Tibial nerve (tissue), 4 donors: ENCODE measurements around the gene P3H3. TPM values are rescaled to one million over a fixed set of nuclear protein-coding genes. Genes with fewer than 3 reads are reported as not detected.

Source experiments
- DNase-seq, 2 donors: peaks; one replicate each; pipeline ENCODE4 v3.0.0-alpha.2; 2019; ENCODE audit warnings: low spot score in 2 of 2
- H3K27ac ChIP-seq, 4 donors: fragments of 200-600 bp; sonication (generic) in 3 of 4; one replicate each; pipeline ENCODE4 v1.5.1; 2017 to 2019; ENCODE audit warnings: mild to moderate bottlenecking in 1 of 4
- H3K27me3 ChIP-seq, 2 donors: fragments of 200-600 bp; sonication (generic) in 1 of 2; one replicate each; pipeline versions ENCODE4 v1.5.1 to v1.6.0; 2017 to 2019
- H3K36me3 ChIP-seq, 3 donors: fragments of 200-600 bp; sonication (generic); one replicate each; pipeline ENCODE4 v1.5.1; 2018 to 2019
- H3K4me1 ChIP-seq, 4 donors: fragments of 200-600 bp; sonication (generic) in 3 of 4; one replicate each; pipeline ENCODE4 v1.5.1; 2017 to 2019
- H3K4me3 ChIP-seq, 4 donors: fragments of 200-600 bp; sonication (generic) in 3 of 4; one replicate each; pipeline ENCODE4 v1.5.1; 2017 to 2019; ENCODE audit warnings: mild to moderate bottlenecking in 1 of 4, moderate library complexity in 1 of 4
- H3K9me3 ChIP-seq, 4 donors: fragments of 200-600 bp; sonication (generic) in 3 of 4; one replicate each; pipeline ENCODE4 v1.5.1; 2017 to 2019
- CTCF ChIP-seq, 5 experiments: fragments of 200-600 bp in 3 of 5; fragments of 450-650 bp in 2 of 5; sonication (generic) in 3 of 5; IDR thresholded peaks; one replicate each; pipeline ENCODE4 v1.5.1; 2016 to 2019; ENCODE audit warnings: antibody characterized with exemption in 5 of 5, mild to moderate bottlenecking in 3 of 5, moderate library complexity in 2 of 5
- EP300 ChIP-seq, 2 donors: sonication (generic); formaldehyde crosslinking; IDR thresholded peaks; one replicate each; pipeline ENCODE4 v1.6.1; 2017; ENCODE audit warnings: antibody characterized with exemption in 2 of 2, mild to moderate bottlenecking in 1 of 2
- POLR2A ChIP-seq, 2 donors: fragments of 450-650 bp; IDR thresholded peaks; one replicate each; pipeline ENCODE4 v1.6.1; 2017; ENCODE audit warnings: antibody characterized with exemption in 2 of 2, mild to moderate bottlenecking in 2 of 2, moderate library complexity in 2 of 2
- WGBS, 2 donors: methylation state at CpG; one replicate each; pipeline ENCODE4 v1.1.5; 2018; 5-methylcytosine and 5-hydroxymethylcytosine counted together
- total RNA-seq, 4 donors: library from RNA; depleted of rRNA; stranded (reverse); fragments of >200 nt; gene quantifications; one replicate each; pipeline ENCODE4 v1.1.0, GENCODE V29; 2016

The P3H3 gene
- total RNA-seq, 4 donors from 2014 or later, result 14.6 to 45.8 (median 36.4) TPM

GRCh38 chr12:6782119-6782518, 46.1 kb upstream of the P3H3 start:
- no peak for DNase-seq
- Histone ChIP-seq H3K27me3 (no peaks in the 10 kb centered on the region), H3K4me3 (no peak overlapping the region), H3K36me3 (no peaks in the 10 kb centered on the region), H3K4me1 (peaks cover 0 to 17% (median 4%) of the 10 kb centered on the region in 4 donors), H3K9me3 (no peaks in the 10 kb centered on the region), H3K27ac (no peak overlapping the region)
- TF ChIP-seq EP300 (IDR thresholded peaks at IDR 0.05) (no peak), CTCF (IDR thresholded peaks at IDR 0.05) (no peak), POLR2A (IDR thresholded peaks at IDR 0.05) (no peak)
- WGBS, 2 donors, result 49 to 53% methylated on average over 6 of the region's 6 CpGs

GRCh38 chr12:6782850-6783566, 45.2 kb upstream of the P3H3 start:
- no peaks in the 10 kb centered on the region for H3K9me3 ChIP-seq
- H3K4me1 ChIP-seq, result peaks cover 0 to 15% (median 4%) of the 10 kb centered on the region in 4 donors
- no peaks in the 10 kb centered on the region for H3K27me3 ChIP-seq
- TF ChIP-seq CTCF (IDR thresholded peaks at IDR 0.05) (no peak), EP300 (IDR thresholded peaks at IDR 0.05) (no peak), POLR2A (IDR thresholded peaks at IDR 0.05) (no peak)
- H3K4me3 ChIP-seq, result no peak overlapping the region
- no peak for DNase-seq
- no peaks in the 10 kb centered on the region for H3K36me3 ChIP-seq
- no peak overlapping the region for H3K27ac ChIP-seq
- WGBS, 2 donors, result 62 to 70% methylated on average over 9 to 10 of the region's 10 CpGs

- Histone ChIP-seq H3K9me3 (no peaks in the 10 kb centered on the region), H3K27ac (no peak overlapping the region), H3K4me1 (peaks cover 0 to 7% (median 0%) of the 10 kb centered on the region in 4 donors), H3K27me3 (no peaks in the 10 kb centered on the region), H3K4me3 (no peak overlapping the region), H3K36me3 (no peaks in the 10 kb centered on the region)
- DNase-seq, result no peak
- 78 to 85% methylated on average over 9 of the region's 9 CpGs for WGBS, 2 donors
- TF ChIP-seq POLR2A (IDR thresholded peaks at IDR 0.05) (no peak), EP300 (IDR thresholded peaks at IDR 0.05) (no peak), CTCF (IDR thresholded peaks at IDR 0.05) (no peak)
Observed at GRCh38 chr12:6783828-6784227, 44.4 kb upstream of the P3H3 start.

- H3K4me1 ChIP-seq, result peaks cover 0 to 3% (median 0%) of the 10 kb centered on the region in 4 donors
- 63 to 82% methylated on average over 5 of the region's 5 CpGs for WGBS, 2 donors
- H3K4me3 ChIP-seq, result no peak overlapping the region
- H3K9me3 ChIP-seq, result no peaks in the 10 kb centered on the region
- H3K36me3 ChIP-seq, result no peaks in the 10 kb centered on the region
- TF ChIP-seq CTCF (IDR thresholded peaks at IDR 0.05) (no peak), POLR2A (IDR thresholded peaks at IDR 0.05) (no peak), EP300 (IDR thresholded peaks at IDR 0.05) (no peak)
- no peak for DNase-seq
- no peaks in the 10 kb centered on the region for H3K27me3 ChIP-seq
- no peak overlapping the region for H3K27ac ChIP-seq
Observed at GRCh38 chr12:6784296-6784695, 43.9 kb upstream of the P3H3 start.

- TF ChIP-seq EP300 (IDR thresholded peaks at IDR 0.05) (no peak), POLR2A (IDR thresholded peaks at IDR 0.05) (no peak), CTCF (IDR thresholded peaks at IDR 0.05) (no peak)
- Histone ChIP-seq H3K4me1 (no peaks in the 10 kb centered on the region), H3K27me3 (no peaks in the 10 kb centered on the region), H3K4me3 (no peak overlapping the region), H3K9me3 (no peaks in the 10 kb centered on the region), H3K36me3 (no peaks in the 10 kb centered on the region), H3K27ac (no peak overlapping the region)
- DNase-seq, result no peak
- WGBS, 2 donors, result 72 to 74% methylated on average over 5 of the region's 5 CpGs
Observed at GRCh38 chr12:6784761-6785160, 43.4 kb upstream of the P3H3 start.
